Measurements from ENCODE around the gene NAGS.
"Not testable (repeated sequence)": the region's sequence is repeated elsewhere in the genome, so short reads cannot be mapped to it uniquely, and the experiment has no call there.

Gene NAGS

GRCh38 chr17:44004077-44004760 lies at the start of gene NAGS:
TSS of gene NAGS (plus strand) at chr17:44004622. CDS start at chr17:44004664, 42 bp downstream.
- no peak for DNase-seq

DNA sequence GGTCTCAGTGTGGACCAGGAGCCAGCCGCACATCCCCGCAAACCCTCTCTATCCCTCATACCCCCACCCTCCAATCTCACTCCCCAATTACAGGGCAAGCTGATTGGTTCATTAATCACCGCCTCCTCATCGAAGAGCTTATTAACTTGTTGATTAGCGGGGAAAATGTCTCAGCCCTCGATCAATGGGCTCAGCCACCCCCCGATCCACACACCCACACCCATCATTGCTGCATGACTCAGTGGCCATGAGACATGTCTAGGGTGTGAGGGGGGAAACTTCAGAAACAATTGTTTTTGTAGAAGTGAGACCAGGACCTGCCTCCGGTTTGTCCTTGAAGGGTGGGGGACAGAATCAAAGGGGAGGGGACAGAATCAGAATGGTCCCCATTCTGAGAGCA lies 48.2 kb upstream of the NAGS start:
- DNase-seq, result no peak

DNA sequence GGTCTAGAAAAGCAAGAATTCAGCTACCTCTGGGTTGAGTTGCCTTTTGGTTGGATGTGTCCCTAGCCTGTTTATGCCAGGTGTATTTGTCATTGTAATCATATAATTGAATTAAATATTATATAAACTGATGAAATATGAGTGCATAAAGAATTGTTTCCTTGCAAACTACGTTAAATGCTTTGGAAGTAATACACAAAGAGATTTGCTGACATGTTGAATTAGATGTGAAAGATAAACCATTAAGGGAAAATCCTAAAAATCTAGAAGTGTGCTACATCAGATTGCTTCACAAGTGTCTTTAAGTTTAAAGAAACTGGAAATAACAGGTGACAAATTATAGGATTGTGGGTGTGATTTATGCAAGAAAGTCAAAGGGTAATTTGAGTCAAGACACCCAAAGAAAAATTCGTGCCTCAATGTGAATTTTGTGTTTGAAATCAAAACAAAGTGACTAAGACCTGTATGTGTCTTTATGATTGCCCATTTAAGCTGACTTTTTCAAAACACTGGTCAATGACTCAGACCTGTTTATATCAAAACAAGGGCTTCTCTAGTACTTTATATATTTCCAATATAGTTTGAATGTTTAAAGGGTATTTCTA lies 45.6 kb upstream of the NAGS start:
- no peak for DNase-seq

DNA sequence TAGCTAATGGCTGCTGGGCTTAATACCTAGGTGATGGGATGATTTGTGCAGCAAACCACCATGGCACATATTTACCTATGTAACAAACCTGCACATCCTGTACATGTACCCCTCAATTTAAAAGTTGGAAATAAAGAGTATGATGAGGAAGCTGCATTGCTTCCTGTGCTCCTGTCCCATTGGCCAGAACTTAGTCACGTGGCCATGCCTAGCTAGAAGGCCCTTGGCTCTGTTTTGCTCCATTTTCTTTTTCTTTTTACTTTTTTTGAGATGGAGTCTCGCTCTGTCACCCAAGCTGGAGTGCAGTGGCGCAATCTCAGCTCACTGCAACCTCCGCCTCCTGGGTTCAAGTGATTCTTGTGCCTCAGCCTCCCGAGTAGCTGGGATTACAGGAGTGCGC lies 43.1 kb upstream of the NAGS start:
- DNase-seq, result not testable (repeated sequence)

DNA sequence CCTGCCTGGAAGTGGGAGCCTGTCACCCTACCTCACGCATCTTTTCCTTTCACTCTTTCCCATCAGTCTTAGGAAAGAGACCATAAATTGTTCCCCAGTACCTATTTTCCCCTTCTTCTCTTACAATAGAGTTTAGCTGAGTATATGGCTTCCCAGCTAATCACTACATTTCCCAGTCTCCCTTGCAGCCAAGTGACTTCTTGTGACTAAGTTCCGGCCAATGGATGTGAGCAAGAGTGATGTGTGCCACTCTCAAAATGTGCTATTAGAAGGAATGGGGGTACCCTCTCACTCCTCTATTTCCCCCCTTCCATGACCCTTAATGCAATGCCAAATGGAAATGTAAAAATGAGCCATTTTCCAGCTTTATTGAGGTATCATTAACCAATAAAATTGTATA lies 42.5 kb upstream of the NAGS start:
- DNase-seq, result no peak

DNA sequence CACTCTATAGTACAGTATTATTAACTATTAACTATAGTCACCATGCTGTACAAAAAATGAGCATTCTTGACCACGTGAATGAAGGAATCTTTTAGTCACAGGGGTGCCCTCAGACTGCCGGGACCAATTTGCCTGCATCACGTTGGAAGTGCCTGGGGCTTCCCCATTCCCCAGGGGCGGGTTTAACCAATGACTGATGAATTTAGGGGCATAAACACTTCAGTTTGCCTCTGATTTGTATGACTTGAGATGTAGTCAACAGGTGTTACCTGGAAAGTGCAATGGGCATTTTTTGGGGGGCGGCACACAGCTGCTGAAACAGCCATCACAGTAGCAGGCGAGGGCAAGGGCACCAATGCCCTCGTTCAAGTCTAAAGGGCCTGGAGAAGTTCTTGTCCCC lies 41.9 kb upstream of the NAGS start:
- DNase-seq, result no peak

DNA sequence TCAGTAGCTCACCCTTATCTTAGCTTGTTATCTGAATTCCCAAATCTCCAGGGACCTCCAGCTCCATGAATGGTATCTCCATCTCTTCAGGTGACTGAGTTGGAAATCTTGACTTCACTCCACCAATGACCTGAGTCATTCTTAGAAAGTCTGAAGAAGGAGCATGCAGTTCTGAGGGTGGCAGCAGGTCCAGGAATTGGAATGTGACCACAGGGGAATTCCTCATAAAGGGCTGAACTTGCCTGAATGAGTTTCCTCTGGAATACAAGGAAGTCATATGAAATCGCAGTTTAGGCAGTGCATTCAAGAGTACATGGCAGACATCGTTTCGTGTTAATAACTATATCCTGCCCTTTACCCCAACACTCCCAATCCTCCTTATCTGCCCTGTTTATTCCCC lies 38.1 kb upstream of the NAGS start:
- DNase-seq, result no peak

- DNase-seq, result no peak
Measured at GRCh38 chr17:43967251-43967875, 37.1 kb upstream of the NAGS start.

GRCh38 chr17:43970366-43970765 lies 34.1 kb upstream of the NAGS start:
- no peak for DNase-seq

DNA sequence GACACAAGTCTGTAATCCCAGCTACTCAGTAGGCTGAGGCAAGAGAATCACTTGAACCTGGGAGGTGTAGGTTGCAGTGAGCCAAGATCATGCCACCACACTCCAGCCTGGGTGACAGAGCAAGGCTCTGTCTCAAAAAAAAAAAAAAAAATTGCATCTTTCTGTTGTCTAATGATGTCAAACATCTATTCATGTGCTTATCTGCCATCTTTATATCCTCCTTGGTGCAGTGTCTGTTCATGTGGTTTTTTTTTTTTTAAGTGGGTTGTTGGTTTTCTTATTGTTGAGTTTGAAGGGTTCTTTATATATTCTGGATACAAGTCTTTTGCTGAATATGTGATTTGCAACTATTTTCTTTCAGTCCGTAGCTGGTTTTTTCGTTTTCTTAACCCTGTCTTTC lies 33.0 kb upstream of the NAGS start:
- not testable (repeated sequence) for DNase-seq

GRCh38 chr17:43972444-43973212 lies 31.8 kb upstream of the NAGS start:
- not testable (repeated sequence) for DNase-seq

DNA sequence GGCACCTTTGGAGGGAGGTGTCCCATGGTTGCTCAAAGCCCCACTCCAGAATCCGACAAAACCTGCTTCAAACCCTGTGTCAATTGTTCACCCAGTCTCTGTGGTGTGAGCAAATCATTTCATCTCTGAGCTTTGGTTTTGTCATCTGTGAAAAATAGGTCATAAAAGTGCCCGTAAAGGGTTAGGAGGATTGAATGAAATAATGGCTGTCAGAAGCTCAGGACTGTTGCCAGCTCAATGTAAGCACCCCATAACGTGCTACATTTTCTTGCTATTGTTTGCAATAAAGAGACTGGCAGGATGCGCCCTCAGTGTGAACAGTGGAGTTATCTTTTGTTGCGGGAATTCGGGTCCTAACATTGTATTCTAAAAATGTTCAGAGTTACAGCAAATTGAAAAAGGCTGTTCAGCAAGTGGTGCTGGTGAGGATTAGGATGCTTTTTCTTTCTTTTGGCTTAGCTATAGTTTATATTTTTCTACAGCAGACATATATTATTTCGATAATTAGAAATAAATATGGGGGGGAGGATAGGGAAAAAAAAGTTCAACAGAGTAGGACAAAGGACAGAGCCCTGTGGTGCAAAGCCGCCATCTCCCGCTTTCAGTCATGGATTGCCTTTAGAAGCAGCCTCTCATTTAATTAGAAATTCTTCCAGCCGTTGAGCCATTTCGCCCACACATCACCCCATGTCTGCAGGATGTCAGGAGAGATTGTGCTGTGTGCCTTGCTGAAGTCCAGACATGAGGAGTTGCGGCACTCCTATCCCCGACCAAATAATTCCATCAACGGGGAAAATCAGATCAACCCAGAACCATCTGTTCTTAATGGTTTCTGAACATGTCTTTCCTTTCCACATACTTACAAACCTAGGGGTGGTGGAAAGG lies 29.8 kb upstream of the NAGS start:
- no peak for DNase-seq

GRCh38 chr17:43975898-43976297 lies 28.5 kb upstream of the NAGS start:
- DNase-seq, result no peak

DNA sequence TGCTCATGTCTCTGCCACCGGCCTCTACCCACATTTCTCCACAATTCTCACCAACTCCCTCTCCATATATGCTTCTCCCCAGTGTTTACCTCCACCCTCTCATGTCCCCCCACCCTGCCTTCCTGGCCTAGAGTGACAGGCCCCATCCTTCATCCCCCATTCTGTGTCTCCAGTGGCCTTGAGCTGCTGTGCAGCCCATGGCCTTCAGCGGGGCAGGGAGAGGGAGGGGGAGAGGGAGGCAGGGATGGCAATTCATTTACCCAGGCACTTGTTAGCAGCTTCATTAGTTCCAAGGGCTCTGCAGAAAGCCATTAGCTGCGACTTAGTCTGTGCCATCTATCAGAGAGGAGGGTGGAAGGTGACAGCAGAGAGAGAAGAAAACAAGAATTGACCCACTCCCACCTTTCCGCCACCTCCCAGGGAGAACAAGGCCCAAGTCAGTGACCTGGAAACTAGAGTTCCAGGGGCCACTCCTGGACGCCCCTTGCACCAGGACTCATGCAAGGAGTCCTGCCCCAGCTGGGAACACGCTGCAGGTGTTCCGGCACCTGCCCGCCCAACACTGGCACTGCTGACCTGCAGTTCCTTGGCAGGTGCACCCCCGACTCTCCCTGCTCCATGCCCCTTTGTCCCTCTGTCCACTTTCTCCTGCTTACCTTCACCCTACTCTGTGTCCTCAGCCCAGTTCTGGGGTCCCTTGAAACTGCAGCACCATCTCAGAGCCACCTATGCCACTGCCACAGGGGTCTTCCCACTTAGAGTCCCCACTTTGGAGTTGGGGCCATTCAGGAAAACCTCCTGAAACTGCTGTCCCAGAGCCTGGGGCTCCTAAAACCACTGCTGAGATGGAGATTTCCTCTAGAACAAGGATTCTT lies 27.2 kb upstream of the NAGS start:
- DNase-seq, result no peak

DNA sequence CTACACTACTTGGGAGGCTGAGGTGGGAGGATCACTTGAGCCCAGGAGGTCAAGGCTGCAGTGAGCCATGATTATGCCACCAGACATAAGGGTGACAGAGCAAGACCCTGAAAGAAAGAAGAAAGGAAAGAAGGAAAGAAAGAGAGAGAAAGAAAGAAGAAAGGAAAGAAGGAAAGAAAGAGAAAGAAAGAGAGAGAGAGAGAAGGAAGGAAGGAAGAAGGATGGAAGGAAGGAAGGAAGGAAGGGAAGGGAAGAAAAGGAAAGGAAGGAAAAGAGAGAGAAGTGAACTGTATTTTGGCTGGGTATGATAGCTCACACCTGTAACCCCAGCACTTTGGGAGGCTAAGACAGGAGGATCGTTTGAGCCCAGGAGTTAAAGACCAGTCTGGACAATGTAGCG lies 26.3 kb upstream of the NAGS start:
- DNase-seq, result no peak

GRCh38 chr17:43979011-43979410 lies 25.4 kb upstream of the NAGS start:
- no peak for DNase-seq

DNA sequence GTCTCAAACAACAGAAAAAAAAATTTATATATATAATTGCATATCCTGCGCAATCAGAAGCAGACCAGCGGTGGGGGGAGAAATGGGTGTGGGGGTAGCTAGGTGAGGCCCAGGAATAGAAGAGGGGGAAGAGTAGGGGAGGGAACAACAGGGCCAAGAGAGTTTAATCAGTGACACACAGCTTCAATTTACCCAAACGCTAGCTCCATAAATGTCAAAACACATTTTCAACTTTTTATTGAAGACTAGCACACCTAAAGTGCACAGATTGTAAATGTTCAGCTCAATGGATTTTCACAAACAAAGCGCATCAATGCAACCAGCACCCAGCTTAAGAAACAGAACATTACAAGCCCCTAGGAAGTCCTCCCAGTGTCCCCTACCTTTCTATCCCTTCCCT lies 24.8 kb upstream of the NAGS start:
- DNase-seq, result no peak

GRCh38 chr17:43982171-43982570 lies 22.3 kb upstream of the NAGS start:
- no peak for DNase-seq

DNA sequence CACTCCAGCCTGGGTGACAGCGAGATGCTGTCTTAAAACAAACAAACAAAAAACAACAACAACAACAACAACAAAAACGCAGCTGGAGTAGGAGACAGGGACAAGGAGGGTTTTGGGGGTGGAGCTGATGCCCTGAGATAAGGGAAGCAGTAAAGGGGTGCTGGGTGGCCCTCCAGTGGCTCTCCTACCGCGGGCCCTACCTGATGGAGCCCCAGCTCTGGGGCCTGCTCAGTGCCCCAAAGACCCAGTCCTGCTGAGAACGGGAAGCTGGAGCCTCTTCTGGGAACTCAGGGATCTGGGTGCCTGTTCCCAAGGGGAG lies 21.3 kb upstream of the NAGS start:
- DNase-seq, result no peak

DNA sequence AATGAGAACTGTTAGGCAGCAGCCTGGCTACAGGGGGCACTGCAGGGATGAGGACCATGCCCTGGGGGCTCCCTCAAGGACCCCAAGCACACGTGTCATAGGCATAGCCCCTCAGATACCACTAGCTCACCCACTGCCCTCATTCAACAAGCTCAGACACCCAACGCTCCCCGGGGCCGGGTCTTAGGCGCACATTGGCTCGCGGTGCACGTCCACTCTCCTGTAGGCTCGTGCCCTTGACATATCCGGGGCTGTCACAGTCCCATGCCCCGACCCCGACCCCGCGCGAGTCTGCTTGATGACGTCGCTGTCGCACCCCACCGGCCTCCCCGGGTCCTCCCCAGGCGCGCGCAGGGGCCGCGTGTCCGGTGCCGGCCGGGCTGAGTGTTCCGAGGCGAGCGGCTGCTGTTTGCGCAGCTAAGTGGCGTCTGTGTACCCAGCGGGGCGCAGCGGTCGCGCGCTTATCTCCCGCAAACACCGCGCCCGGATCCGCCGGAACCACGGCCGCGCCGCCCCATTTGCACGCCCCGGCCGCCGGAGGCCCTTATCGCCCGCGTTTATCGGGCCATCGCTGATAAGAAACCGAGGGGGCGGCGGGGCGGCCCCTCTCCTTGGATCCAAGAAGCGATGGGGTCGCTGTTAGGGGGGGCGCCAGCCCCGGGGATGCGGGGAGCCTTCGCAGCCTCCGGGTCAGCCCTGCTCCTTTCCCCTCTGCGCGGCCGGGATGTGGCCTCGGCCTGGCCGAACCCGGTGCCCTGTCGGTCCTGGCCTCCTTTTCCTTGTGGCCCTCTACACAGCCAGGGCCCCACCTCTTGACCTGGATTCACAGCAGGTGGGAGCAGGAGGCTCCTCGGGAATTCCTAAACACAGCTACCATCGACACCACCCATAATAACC lies 20.7 kb upstream of the NAGS start:
- no peak for DNase-seq

DNA sequence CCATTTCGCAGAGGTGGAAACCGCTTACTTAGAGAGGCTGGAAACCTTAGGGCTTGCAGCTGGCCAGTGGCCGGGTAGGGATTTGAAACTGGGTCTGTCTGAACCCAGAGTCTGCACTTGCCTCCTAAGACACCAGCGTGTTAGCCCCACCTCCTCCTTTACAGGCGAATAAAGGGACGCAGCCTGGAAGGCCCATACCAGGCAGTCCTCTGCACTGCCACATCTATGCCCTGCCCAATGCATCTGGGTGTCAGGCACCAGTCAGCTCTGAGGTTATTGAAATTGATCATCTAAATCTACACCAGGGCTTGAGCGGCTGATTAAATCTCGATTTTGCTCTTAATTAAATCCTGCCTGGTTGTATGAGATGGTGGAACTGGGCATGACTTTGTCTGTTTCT lies 19.9 kb upstream of the NAGS start:
- no peak for DNase-seq

Measured in GOT3 (cell line).